ENCODE measurements around the gene ADIG.

Gene ADIG

GRCh38 chr20:38609815-38610214 lies 28.8 kb downstream of the ADIG start:
- DNase-seq = no peak
- ATAC-seq = no peak
- Mint-ChIP-seq H3K27me3 (peaks cover 52% of the 10 kb centered on the region), H3K9me3 (no peaks in the 10 kb centered on the region), H3K4me1 (no peaks in the 10 kb centered on the region), H3K27ac (no peak overlapping the region), H3K4me3 (no peak overlapping the region)

DNA sequence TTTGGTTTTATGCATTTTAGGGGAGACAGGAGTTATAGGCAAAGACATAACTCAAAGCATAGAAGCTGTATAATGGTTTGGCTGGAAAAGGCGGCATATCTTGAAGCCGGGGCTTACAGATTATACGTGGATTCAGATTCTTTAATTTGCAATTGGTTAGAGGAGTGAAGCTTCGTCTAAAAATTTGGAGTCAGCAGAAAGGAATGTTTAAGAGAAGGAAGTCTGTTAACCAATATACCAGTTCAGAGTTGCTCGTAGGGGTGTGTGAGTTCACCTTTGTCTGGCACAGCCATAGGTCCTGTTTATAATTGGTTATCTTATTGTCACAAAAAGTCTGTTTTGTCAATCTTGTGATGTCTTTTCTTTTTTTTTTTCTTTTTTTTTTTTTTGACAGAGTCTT lies 29.5 kb downstream of the ADIG start:
- Mint-ChIP-seq H3K4me3 (no peak overlapping the region), H3K27me3 (peaks cover 47% of the 10 kb centered on the region), H3K9me3 (no peaks in the 10 kb centered on the region), H3K27ac (no peak overlapping the region), H3K4me1 (no peaks in the 10 kb centered on the region)
- ATAC-seq = no peak
- DNase-seq = no peak

DNA sequence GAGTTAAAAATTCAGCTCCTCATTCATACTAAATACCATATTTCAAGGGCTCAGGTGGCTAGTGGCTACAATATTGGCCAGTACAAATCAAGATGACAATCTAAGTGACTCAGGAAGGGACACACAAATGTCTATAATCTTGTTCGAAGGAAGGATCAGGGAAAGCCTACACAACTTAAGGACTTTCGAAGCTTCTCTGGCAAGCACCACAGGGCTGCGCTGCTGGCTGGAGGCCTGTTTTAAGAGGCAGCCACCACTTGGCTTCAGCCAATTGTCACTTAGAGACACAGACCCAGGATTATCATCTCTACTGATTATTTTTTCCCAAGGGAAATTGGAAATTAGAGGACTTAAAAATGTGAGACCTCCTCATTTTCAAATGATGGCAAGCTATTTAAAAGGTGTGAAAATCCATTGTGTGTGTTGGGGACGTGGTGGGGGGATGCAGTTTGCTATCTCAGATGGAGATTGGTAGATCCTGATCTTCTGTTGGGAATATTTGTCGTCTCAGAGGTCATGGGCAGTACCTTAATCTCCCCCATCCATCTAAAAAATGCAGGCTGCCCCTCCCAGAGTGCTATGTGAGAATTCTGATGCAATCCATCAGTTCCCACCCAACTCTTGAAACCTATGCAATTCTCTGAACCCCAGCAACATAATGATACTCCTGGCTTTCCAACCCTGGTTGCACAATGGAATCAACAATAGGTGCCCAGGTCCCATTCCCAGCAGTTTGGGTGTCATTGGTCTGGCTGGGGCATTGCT lies 31.9 kb downstream of the ADIG start:
- Mint-ChIP-seq H3K9me3 (no peaks in the 10 kb centered on the region), H3K27me3 (peaks cover 49% of the 10 kb centered on the region), H3K27ac (no peak overlapping the region), H3K4me3 (no peak overlapping the region), H3K4me1 (no peaks in the 10 kb centered on the region)
- ATAC-seq (no peak), DNase-seq (no peak)

GRCh38 chr20:38615283-38615682 lies 34.3 kb downstream of the ADIG start:
- Mint-ChIP-seq H3K27me3 (peaks cover 41% of the 10 kb centered on the region), H3K4me1 (no peaks in the 10 kb centered on the region), H3K27ac (no peak overlapping the region)

DNA sequence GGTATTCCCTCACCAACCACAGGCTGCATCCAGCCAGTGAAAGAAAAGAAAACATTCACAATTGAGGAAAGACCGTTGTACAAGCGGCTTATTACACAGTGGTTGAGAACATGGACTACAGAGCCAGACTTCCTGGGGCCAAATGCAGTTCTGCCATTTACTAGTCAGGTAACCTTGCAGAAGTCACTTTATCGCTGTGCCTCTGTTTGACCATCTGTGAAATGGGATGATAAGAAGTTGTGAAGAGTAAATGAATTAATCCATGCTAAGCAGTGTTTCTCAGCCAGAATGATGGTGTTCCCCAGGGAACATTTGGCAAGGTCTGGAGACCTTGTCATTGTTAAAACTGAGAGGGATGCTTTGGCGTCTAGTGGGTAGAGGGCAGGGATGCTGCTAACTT lies 35.5 kb downstream of the ADIG start:
- no peak overlapping the region for H3K4me3 Mint-ChIP-seq
- ATAC-seq (no peak), DNase-seq (no peak)
- H3K27me3 Mint-ChIP-seq = peaks cover 43% of the 10 kb centered on the region
- H3K9me3 Mint-ChIP-seq = no peaks in the 10 kb centered on the region
- no peaks in the 10 kb centered on the region for H3K4me1 Mint-ChIP-seq
- no peak overlapping the region for H3K27ac Mint-ChIP-seq

More at GRCh38 chr20:38615283-38615682, 34.3 kb downstream of the ADIG start:
- Mint-ChIP-seq H3K9me3 (no peaks in the 10 kb centered on the region), H3K4me3 (no peak overlapping the region)
- no peak for DNase-seq
- ATAC-seq = no peak

DNA sequence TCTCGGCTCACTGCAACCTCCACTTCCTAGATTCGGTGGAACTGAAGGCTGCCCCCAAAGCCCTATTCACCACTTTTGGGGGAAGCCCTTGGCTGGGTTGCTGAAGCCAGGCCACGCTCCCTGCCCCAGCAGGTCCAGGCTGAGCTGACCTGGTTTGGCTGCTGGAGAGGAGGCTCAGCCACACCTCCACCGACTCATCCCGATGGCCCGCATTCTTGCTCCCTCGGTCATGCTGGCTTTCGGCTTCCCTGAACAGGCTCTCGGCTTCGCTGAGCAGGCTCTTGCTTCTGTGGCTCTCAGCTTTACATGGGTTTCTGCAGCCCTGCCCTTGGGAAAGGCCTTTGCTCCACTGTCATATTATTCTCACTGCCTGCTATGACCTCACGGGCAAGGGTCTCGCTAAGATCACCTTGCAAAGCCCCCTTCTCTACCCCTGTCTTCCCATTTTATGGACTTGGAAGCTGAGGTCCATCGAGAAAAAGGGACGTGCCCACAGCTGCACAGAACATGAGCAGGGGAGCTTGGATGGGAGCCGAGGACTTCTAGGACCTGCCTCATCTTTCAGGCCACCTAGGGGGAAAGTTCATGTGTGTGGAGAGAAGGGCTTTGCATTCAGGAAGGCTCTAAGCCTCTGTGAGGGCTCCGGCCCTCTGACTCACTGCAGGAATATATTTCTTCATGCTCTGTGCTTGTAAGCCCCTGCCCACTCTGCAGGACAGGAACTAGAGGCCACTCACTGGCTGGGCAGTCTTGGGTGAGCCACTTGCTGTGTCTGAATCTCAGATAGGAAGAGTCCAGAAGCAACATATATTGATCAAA lies 36.2 kb downstream of the ADIG start:
- H3K4me3 Mint-ChIP-seq = no peak overlapping the region
- ATAC-seq = no peak
- no peaks in the 10 kb centered on the region for H3K4me1 Mint-ChIP-seq
- no peaks in the 10 kb centered on the region for H3K9me3 Mint-ChIP-seq
- no peak overlapping the region for H3K27ac Mint-ChIP-seq
- DNase-seq = no peak
- H3K27me3 Mint-ChIP-seq = peaks cover 43% of the 10 kb centered on the region

GRCh38 chr20:38617830-38618196 lies 36.8 kb downstream of the ADIG start:
- no peak for DNase-seq
- ATAC-seq = no peak
- H3K4me1 Mint-ChIP-seq = no peaks in the 10 kb centered on the region
- H3K27me3 Mint-ChIP-seq = peaks cover 43% of the 10 kb centered on the region
- no peak overlapping the region for H3K4me3 Mint-ChIP-seq
- H3K27ac Mint-ChIP-seq = no peak overlapping the region
- H3K9me3 Mint-ChIP-seq = no peaks in the 10 kb centered on the region

DNA sequence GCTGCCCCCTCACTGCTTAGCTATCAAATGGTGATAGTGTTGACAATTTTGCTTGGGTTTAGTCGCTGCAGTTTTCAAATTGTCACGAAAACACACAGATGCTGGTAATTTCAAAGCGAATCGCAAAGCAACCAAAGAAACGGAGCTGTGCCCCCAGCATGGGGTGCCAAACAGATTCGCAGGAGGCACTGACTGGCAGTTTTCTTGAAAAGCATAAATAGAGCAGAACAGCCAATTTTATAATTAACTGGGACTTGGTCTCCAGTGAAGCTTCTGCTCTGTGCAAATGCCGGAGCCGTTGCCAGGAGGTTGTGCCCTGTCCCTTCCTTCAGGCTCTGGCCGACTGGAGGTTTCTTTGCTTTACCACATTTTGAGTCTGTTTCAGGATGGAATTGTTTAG lies 39.4 kb downstream of the ADIG start:
- ATAC-seq (no peak), DNase-seq (no peak)
- H3K27me3 Mint-ChIP-seq = peaks cover 43% of the 10 kb centered on the region
- no peak overlapping the region for H3K27ac Mint-ChIP-seq
- H3K4me1 Mint-ChIP-seq = no peaks in the 10 kb centered on the region
- H3K4me3 Mint-ChIP-seq = no peak overlapping the region
- no peaks in the 10 kb centered on the region for H3K9me3 Mint-ChIP-seq

GRCh38 chr20:38623061-38623460 lies 42.1 kb downstream of the ADIG start:
- no peak for DNase-seq
- Mint-ChIP-seq H3K27ac (no peak overlapping the region), H3K9me3 (no peaks in the 10 kb centered on the region), H3K4me1 (no peaks in the 10 kb centered on the region), H3K4me3 (no peak overlapping the region), H3K27me3 (peaks cover 26% of the 10 kb centered on the region)
- no peak for ATAC-seq

- Mint-ChIP-seq H3K4me1 (no peaks in the 10 kb centered on the region), H3K27me3 (peaks cover 18% of the 10 kb centered on the region), H3K4me3 (no peak overlapping the region), H3K9me3 (no peaks in the 10 kb centered on the region), H3K27ac (no peak overlapping the region)
- no peak for ATAC-seq
- DNase-seq = no peak
Measured at GRCh38 chr20:38624084-38624483, 43.1 kb downstream of the ADIG start.

DNA sequence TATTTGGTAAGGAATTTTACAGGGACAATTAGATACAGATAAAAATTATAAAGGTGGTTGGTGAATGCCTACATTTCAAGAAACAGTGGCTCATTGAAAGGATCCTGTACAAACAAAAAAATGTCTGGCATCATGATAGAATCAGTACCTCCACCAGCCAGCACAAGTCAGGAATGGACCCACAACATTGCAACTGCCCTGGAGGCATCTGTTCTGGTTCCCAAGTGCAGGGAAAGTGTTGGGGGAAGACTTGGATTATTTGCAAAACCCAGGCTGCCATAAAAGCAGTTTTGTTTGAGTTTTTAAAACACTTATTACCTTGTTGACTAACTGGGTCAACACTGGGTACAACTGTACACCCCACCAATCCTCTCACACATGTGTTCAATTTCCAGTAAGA lies 44.9 kb downstream of the ADIG start:
- no peaks in the 10 kb centered on the region for H3K9me3 Mint-ChIP-seq
- ATAC-seq = no peak
- peaks cover 4% of the 10 kb centered on the region for H3K27me3 Mint-ChIP-seq
- no peak for DNase-seq
- no peak overlapping the region for H3K27ac Mint-ChIP-seq
- peaks cover 4% of the 10 kb centered on the region for H3K4me1 Mint-ChIP-seq
- no peak overlapping the region for H3K4me3 Mint-ChIP-seq

DNA sequence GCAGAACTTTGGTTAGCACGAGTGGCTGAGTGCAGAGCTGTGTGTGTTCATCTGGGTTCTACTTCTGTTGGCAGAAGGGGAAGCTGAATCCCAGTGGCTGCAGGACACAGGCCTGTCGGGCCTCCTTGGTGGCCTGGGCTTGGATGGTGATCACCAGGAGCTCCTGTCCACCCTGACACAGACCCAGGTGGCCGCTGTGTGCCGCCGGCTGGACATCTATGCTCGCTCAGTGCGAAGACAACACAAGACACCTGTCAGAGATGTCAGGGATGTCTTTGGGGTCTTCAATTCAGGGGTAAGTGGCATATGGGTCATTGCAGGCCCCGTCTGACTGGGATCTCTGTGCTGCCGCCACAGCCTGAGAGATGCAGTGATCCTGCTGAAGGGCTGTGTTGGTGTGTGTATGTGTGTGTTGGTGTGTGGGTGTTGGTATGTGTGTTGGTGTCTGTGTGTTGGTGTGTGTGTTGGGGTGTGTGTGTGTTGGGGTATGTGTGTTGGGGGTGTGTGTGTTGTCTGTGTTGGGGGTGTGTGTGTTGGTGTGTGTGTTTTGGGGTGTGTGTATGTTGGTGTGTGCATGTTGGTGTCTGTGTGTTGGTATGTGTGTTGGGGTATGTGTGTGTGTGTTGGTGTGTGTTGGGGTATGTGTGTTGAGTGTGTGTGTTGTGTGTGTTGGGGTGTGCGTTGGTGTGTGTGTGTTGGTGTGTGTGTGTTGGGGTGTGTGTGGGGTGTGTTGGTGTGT lies 46.1 kb downstream of the ADIG start:
- no peak for ATAC-seq
- no peak overlapping the region for H3K4me3 Mint-ChIP-seq
- H3K27me3 Mint-ChIP-seq = no peaks in the 10 kb centered on the region
- no peak for DNase-seq
- H3K9me3 Mint-ChIP-seq = no peaks in the 10 kb centered on the region
- H3K27ac Mint-ChIP-seq = no peak overlapping the region
- H3K4me1 Mint-ChIP-seq = peaks cover 6% of the 10 kb centered on the region

DNA sequence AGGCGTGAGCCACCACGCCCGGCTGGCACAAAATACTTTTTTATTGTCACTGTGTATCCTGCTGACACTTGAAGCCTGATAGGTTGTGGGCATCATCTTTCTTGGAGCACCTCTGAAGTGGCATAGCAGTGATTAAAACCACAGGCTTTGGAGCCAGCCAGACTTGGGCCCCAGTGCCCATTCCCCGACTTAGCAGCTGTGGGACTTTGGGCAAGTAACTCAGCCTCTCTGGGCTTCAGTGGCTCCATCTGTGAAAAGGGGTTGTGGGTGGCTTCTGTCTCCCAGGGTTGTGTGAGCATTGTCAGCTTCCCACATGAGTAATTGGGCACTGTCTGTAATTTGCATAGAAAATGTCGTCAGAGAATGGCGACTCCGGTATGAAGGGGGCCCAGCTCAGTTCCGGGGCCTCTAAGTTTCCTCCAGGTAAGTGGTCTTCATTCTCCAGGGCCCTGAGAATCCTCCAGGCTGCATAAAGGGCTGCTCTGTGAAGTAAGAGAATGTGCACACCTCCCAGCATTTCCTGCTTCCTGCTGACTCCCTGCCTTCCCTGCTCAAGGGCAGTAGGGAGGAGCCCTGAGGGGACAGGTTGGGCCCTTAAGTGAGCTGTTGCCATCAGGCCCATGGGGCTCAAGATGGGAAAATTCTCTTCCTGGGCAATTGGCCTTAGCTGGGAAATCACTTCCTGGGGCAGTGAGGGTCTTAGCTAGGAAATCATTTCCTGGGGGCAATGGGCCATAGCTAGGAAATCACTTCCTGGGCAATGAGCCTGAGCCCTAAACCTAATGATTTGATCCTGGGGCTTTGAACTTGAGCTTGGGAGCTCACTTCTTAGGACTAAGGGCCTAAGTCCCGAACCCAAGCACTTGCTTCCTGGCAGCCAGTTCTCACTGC lies 47.8 kb downstream of the ADIG start:
- peaks cover 11% of the 10 kb centered on the region for H3K4me1 Mint-ChIP-seq
- no peaks in the 10 kb centered on the region for H3K9me3 Mint-ChIP-seq
- DNase-seq (no peak), ATAC-seq (no peak)
- peaks cover 6% of the 10 kb centered on the region for H3K27me3 Mint-ChIP-seq
- no peak overlapping the region for H3K4me3 Mint-ChIP-seq
- H3K27ac Mint-ChIP-seq = no peak overlapping the region

DNA sequence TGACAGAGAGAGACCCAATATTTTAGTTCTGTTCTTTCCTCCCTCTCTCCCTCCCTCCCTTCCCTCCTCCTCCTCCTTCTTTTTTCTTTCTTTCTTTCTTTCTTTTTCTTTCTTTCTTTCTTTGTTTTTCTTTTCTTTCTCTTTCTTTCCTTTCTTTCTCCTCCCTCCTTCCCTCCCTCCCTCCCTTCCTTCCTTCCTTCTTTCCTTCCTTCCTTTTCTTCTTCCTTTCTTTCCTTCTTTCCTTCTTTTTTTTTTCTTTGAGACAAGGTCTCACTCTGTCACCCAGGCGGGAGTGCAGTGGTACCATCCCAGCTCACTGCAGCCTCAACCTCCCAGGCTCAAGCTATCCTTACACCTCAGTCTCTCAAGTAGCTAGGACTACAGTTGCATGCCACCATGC lies 49.0 kb downstream of the ADIG start:
- H3K4me3 Mint-ChIP-seq = no peak overlapping the region
- H3K4me1 Mint-ChIP-seq = peaks cover 11% of the 10 kb centered on the region
- H3K27ac Mint-ChIP-seq = peak overlapping the region in 1 of 2 donors; percentile 91
- no peaks in the 10 kb centered on the region for H3K9me3 Mint-ChIP-seq
- peaks cover 16% of the 10 kb centered on the region for H3K27me3 Mint-ChIP-seq
- ATAC-seq = no peak
- DNase-seq = no peak

GRCh38 chr20:38630727-38631126 lies 49.7 kb downstream of the ADIG start:
- Mint-ChIP-seq H3K9me3 (no peaks in the 10 kb centered on the region), H3K4me3 (no peak overlapping the region), H3K4me1 (peaks cover 11% of the 10 kb centered on the region), H3K27me3 (peaks cover 17% of the 10 kb centered on the region), H3K27ac (peak overlapping the region; percentile 91 to 93)
- peak; percentile 67 for ATAC-seq
- peak in 1 of 2 donors; percentile 23 for DNase-seq
